Gastrocnemius medialis (tissue), 4 donors: ENCODE results near the gene SLC25A21. TPM values are rescaled to one million over a fixed set of nuclear protein-coding genes. Genes with fewer than 3 reads are reported as not detected.
"Not testable (repeated sequence)": the region's sequence is repeated elsewhere in the genome, so short reads cannot be mapped to it uniquely, and the experiment has no call there.

Source experiments
- ATAC-seq, 2 donors: fragments of 150-250 bp; one replicate each; pipeline ENCODE4 v1.9.1; 2016
- DNase-seq, 2 donors: peaks; one replicate each; pipeline ENCODE4 v3.0.0-alpha.2; 2019
- H3K27ac ChIP-seq, 4 donors: fragments of 200-600 bp; sonication (generic); 1 replicate in 1 of 4; 2 replicates in 3 of 4; pipeline ENCODE4 v1.5.1; 2016 to 2018; ENCODE audit warnings: mild to moderate bottlenecking in 2 of 4, moderate library complexity in 1 of 4
- H3K27me3 ChIP-seq, 3 donors: fragments of 200-600 bp; sonication (generic) in 2 of 3; 1 replicate in 1 of 3; 2 replicates in 2 of 3; pipeline versions ENCODE4 v1.5.1 to v1.6.0; 2016 to 2019; ENCODE audit warnings: mild to moderate bottlenecking in 1 of 3, moderate library complexity in 1 of 3
- H3K36me3 ChIP-seq, 2 donors: fragments of 200-600 bp; sonication (generic) in 1 of 2; one replicate each; pipeline ENCODE4 v1.5.1; 2017 to 2018
- H3K4me1 ChIP-seq, 2 donors: fragments of 200-600 bp; sonication (generic) in 1 of 2; one replicate each; pipeline ENCODE4 v1.5.1; 2016 to 2017; ENCODE audit warnings: mild to moderate bottlenecking in 2 of 2
- H3K4me3 ChIP-seq, 4 donors: fragments of 200-600 bp; sonication (generic) in 3 of 4; 1 replicate in 1 of 4; 2 replicates in 3 of 4; pipeline ENCODE4 v1.5.1; 2016 to 2019; ENCODE audit warnings: mild to moderate bottlenecking in 2 of 4
- H3K9me3 ChIP-seq, 3 donors: fragments of 200-600 bp; sonication (generic) in 2 of 3; 1 replicate in 1 of 3; 2 replicates in 2 of 3; pipeline ENCODE4 v1.5.1; 2016 to 2019
- CTCF ChIP-seq, 5 experiments: fragments of 450-650 bp in 3 of 5; fragments of 200-600 bp in 2 of 5; sonication (generic) in 2 of 5; IDR thresholded peaks in 4 of 5; conservative IDR thresholded peaks in 1 of 5; 1 replicate in 4 of 5; 2 replicates in 1 of 5; pipeline ENCODE4 v1.5.1; 2016 to 2019; ENCODE audit warnings: antibody characterized with exemption in 5 of 5, mild to moderate bottlenecking in 3 of 5, moderate library complexity in 3 of 5
- POLR2A ChIP-seq, 2 donors: fragments of 450-650 bp; IDR thresholded peaks; one replicate each; pipeline ENCODE4 v1.6.1; 2017; ENCODE audit warnings: antibody characterized with exemption in 2 of 2, mild to moderate bottlenecking in 2 of 2, moderate library complexity in 2 of 2
- in situ Hi-C, 4 donors: fragments of 200-750 bp; cut with MboI; loops; one replicate each; pipeline versions ENCODE4 v1.15.0 to v1.8.0; 2017; ENCODE audit warnings: low sequenced_read_pairs in 4 of 4
- intact Hi-C: fragments of 100-400 bp; cut with DNase I; formaldehyde crosslinking; loops from one replicate; pipeline ENCODE4 v1.15.1; 2023; ENCODE audit warnings: low total_unique reads
- total RNA-seq, 4 donors: library from RNA; depleted of rRNA; stranded (reverse); fragments of >200 nt; gene quantifications; one replicate each; pipeline versions ENCODE4 v1.1.0 to v1.2.3, GENCODE V29; 2016

Gene SLC25A21
- total RNA-seq, 4 donors from 2014 or later, result 1.9 TPM; not detected in 3

GRCh38 chr14:36905272-36905888, 267.0 kb downstream of the SLC25A21 start:
- intact Hi-C loops (no loop called here), in situ Hi-C loops (no loop called here)
- no peak overlapping the region for H3K27ac ChIP-seq
- no peaks in the 10 kb centered on the region for H3K27me3 ChIP-seq
- no peaks in the 10 kb centered on the region for H3K36me3 ChIP-seq
- no peaks in the 10 kb centered on the region for H3K9me3 ChIP-seq
- TF ChIP-seq CTCF (IDR thresholded peaks at IDR 0.05 in 4 of 5, conservative IDR thresholded peaks at IDR 0.05 in 1 of 5) (no peak), POLR2A (IDR thresholded peaks at IDR 0.05) (no peak)
- no peak overlapping the region for H3K4me3 ChIP-seq
- ATAC-seq (no peak), DNase-seq (no peak)
- no peaks in the 10 kb centered on the region for H3K4me1 ChIP-seq

DNA sequence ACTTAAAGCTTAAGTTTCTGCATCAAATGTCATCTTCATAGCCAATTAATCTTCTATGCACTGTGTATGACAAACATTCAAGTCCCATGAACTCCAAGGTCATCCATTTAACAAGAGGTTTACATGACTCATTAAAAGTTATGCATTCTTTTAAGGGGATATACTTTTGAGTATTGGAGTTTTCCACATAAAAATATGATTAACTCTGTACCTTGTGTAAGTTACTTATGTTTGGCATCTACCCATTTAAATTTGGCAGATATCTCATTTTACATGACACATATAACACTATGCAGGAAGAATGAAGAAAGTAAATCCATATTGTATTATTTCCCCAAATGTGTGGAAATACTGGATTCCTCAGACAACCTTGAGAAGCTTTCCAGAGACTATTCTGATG, 270.5 kb downstream of the SLC25A21 start:
- DNase-seq (no peak), ATAC-seq (no peak)
- Histone ChIP-seq H3K27ac (no peak overlapping the region), H3K27me3 (no peaks in the 10 kb centered on the region), H3K36me3 (no peaks in the 10 kb centered on the region), H3K4me3 (no peak overlapping the region), H3K9me3 (no peaks in the 10 kb centered on the region), H3K4me1 (no peaks in the 10 kb centered on the region)
- no peak for TF ChIP-seq CTCF (IDR thresholded peaks at IDR 0.05 in 4 of 5, conservative IDR thresholded peaks at IDR 0.05 in 1 of 5)
- no peak for TF ChIP-seq POLR2A (IDR thresholded peaks at IDR 0.05)
- in situ Hi-C loops, result no loop called here
- intact Hi-C loops, result no loop called here

GRCh38 chr14:36900846-36901245, 271.6 kb downstream of the SLC25A21 start:
- TF ChIP-seq POLR2A (IDR thresholded peaks at IDR 0.05) (no peak), CTCF (IDR thresholded peaks at IDR 0.05 in 4 of 5, conservative IDR thresholded peaks at IDR 0.05 in 1 of 5) (no peak)
- no peak overlapping the region for H3K27ac ChIP-seq
- intact Hi-C loops (no loop called here), in situ Hi-C loops (no loop called here)
- no peaks in the 10 kb centered on the region for H3K9me3 ChIP-seq
- no peaks in the 10 kb centered on the region for H3K36me3 ChIP-seq
- no peak for ATAC-seq
- no peak overlapping the region for H3K4me3 ChIP-seq
- no peaks in the 10 kb centered on the region for H3K4me1 ChIP-seq
- no peak for DNase-seq
- H3K27me3 ChIP-seq, result no peaks in the 10 kb centered on the region

DNA sequence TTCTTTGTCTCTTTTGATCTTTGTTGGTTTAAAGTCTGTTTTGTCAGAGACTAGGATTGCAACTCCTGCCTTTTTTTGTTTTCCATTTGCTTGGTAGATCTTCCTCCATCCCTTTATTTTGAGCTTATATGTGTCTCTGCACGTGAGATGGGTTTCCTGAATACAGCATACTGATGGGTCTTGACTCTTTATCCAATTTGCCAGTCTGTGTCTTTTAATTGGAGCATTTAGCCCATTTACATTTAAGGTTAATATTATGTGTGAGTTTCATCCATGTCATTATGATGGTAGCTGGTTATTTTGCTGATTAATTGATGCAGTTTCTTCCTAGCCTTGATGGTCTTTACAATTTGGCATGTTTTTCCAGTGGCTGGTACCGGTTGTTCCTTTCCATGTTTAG, 276.1 kb downstream of the SLC25A21 start:
- H3K4me3 ChIP-seq, H3K27me3 ChIP-seq, in situ Hi-C loops, H3K36me3 ChIP-seq, DNase-seq, intact Hi-C loops, H3K4me1 ChIP-seq, H3K9me3 ChIP-seq, ATAC-seq, H3K27ac ChIP-seq: not testable (repeated sequence)

GRCh38 chr14:36884049-36884448, 288.4 kb downstream of the SLC25A21 start:
- DNase-seq (no peak), ATAC-seq (no peak)
- H3K27ac ChIP-seq, result no peak overlapping the region
- H3K4me3 ChIP-seq, result no peak overlapping the region
- no peaks in the 10 kb centered on the region for H3K4me1 ChIP-seq
- intact Hi-C loops, result no loop called here
- H3K27me3 ChIP-seq, result no peaks in the 10 kb centered on the region
- in situ Hi-C loops, result no loop called here
- no peaks in the 10 kb centered on the region for H3K36me3 ChIP-seq
- TF ChIP-seq CTCF (IDR thresholded peaks at IDR 0.05 in 4 of 5, conservative IDR thresholded peaks at IDR 0.05 in 1 of 5) (no peak), POLR2A (IDR thresholded peaks at IDR 0.05) (no peak)
- no peaks in the 10 kb centered on the region for H3K9me3 ChIP-seq
